MCF 10A (cell line): ENCODE results near the gene LDLRAD4. TPM values are rescaled to one million over a fixed set of nuclear protein-coding genes. Genes with fewer than 3 reads are reported as not detected.

ENCODE experiments used
- BruUV-seq: library from RNA; stranded (reverse); fragments of 400-500 nt; replicated peaks from 2 replicates; lab custom pipeline; 2021; lab: Mats Ljungman, UMichigan
- CTCF ChIA-PET: fragments of 300-600 bp; sonication (Branson Sonifier 250); formaldehyde crosslinking; extraction: SDS; loops from one replicate; lab custom pipeline; 2021; ENCODE audit warnings: antibody characterized with exemption, inconsistent platforms; lab: Yijun Ruan, JAX
- POLR2A ChIA-PET: fragments of 300-600, 350-650 bp; sonication (Branson Sonifier 250); formaldehyde crosslinking; extraction: SDS; loops from one replicate; lab custom pipeline; 2020; ENCODE audit warnings: antibody characterized with exemption, inconsistent platforms; lab: Yijun Ruan, JAX
- DNase-seq: peaks from one replicate; pipeline ENCODE4 v3.0.0-alpha.2; 2018; ENCODE audit not compliant: unreplicated experiment
- H3K27ac Mint-ChIP-seq: one replicate; pipeline ENCODE4 v1.8.0; 2022; ENCODE audit warnings: mild to moderate bottlenecking, low read depth, mixed read lengths; ENCODE audit not compliant: unreplicated experiment
- H3K27me3 Mint-ChIP-seq: one replicate; pipeline ENCODE4 v1.8.0; 2022; ENCODE audit warnings: mixed read lengths; ENCODE audit not compliant: insufficient read depth, unreplicated experiment
- H3K36me3 Mint-ChIP-seq: one replicate; pipeline ENCODE4 v1.8.0; 2022; ENCODE audit warnings: mild to moderate bottlenecking, moderate library complexity, mixed read lengths; ENCODE audit not compliant: insufficient read depth, unreplicated experiment
- H3K4me1 Mint-ChIP-seq: one replicate; pipeline ENCODE4 v1.8.0; 2022; ENCODE audit warnings: mixed read lengths; ENCODE audit not compliant: insufficient read depth, unreplicated experiment
- H3K4me3 Mint-ChIP-seq: one replicate; pipeline ENCODE4 v1.8.0; 2022; ENCODE audit warnings: mild to moderate bottlenecking, moderate library complexity, mixed read lengths; ENCODE audit not compliant: unreplicated experiment
- H3K9me3 Mint-ChIP-seq: one replicate; pipeline ENCODE4 v1.8.0; 2022; ENCODE audit warnings: mixed read lengths; ENCODE audit not compliant: unreplicated experiment
- intact Hi-C: fragments of 100-400 bp; cut with micrococcal nuclease; formaldehyde crosslinking; loops from 2 replicates; pipeline ENCODE4 v1.14.1; 2022
- total RNA-seq: library from RNA; stranded (reverse); gene quantifications from 2 replicates; pipeline ENCODE4 v1.2.3, GENCODE V29; 2022
- TF ChIP-seq, protein P1 (sequence below): fragments of 200-600 bp; IDR thresholded peaks from one replicate; pipeline ENCODE4 v1.8.0; 2022; ENCODE audit warnings: antibody characterized with exemption, mild to moderate bottlenecking; ENCODE audit not compliant: unreplicated experiment

LDLRAD4 gene
- total RNA-seq, 1 experiment from 2014 or later, result not detected

DNA sequence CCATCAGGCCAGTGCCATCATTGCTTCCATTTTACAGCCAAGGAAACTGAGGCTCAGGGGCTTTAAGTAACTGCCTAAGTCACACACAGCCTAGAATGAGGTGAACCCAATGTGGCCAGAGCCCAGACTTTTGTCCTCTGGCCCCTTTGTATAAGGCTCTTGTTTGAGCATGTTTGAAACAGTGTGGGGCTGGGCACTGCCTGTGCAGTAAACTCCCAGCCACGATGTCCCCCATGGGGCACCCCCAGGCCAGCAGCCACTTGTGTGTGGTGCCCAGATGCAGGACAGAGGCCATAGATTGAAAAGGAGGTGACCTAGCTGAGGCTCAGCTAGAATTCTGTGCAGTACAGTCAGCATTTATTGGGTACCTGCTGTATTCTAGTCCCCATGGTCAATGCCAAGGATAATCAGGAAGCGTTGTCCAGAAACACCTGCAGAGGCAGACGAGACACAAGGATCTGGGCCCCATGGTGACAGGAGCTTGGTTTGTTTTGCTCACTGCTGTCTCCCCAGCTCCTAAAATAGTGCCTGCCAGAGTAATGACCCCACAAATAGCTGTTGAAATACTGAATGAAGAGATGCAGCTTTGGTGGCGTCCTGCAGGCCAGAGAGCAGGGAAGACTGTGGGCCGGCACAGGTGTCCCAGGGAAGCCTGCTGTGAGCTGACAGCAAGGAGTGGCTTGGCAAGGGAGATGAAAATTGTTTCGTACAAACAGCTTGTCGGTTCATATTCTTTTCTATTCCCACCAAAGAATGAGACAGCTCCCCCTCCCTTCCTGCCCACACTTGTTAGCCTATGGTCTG lies 160.7 kb downstream of the LDLRAD4 start:
- Mint-ChIP-seq H3K27me3 (no peaks in the 10 kb centered on the region), H3K36me3 (no peaks in the 10 kb centered on the region), H3K9me3 (peaks cover 1% of the 10 kb centered on the region), H3K4me3 (no peak overlapping the region), H3K27ac (no peak overlapping the region), H3K4me1 (peaks cover 6% of the 10 kb centered on the region)
- no peak for DNase-seq
- ChIA-PET POLR2A (no interaction called here), CTCF (no interaction called here)
- intact Hi-C loops, result no loop called here
- BruUV-seq, result no TSS peak
- TF ChIP-seq, protein P1, sequence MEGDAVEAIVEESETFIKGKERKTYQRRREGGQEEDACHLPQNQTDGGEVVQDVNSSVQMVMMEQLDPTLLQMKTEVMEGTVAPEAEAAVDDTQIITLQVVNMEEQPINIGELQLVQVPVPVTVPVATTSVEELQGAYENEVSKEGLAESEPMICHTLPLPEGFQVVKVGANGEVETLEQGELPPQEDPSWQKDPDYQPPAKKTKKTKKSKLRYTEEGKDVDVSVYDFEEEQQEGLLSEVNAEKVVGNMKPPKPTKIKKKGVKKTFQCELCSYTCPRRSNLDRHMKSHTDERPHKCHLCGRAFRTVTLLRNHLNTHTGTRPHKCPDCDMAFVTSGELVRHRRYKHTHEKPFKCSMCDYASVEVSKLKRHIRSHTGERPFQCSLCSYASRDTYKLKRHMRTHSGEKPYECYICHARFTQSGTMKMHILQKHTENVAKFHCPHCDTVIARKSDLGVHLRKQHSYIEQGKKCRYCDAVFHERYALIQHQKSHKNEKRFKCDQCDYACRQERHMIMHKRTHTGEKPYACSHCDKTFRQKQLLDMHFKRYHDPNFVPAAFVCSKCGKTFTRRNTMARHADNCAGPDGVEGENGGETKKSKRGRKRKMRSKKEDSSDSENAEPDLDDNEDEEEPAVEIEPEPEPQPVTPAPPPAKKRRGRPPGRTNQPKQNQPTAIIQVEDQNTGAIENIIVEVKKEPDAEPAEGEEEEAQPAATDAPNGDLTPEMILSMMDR, result no peak

DNA sequence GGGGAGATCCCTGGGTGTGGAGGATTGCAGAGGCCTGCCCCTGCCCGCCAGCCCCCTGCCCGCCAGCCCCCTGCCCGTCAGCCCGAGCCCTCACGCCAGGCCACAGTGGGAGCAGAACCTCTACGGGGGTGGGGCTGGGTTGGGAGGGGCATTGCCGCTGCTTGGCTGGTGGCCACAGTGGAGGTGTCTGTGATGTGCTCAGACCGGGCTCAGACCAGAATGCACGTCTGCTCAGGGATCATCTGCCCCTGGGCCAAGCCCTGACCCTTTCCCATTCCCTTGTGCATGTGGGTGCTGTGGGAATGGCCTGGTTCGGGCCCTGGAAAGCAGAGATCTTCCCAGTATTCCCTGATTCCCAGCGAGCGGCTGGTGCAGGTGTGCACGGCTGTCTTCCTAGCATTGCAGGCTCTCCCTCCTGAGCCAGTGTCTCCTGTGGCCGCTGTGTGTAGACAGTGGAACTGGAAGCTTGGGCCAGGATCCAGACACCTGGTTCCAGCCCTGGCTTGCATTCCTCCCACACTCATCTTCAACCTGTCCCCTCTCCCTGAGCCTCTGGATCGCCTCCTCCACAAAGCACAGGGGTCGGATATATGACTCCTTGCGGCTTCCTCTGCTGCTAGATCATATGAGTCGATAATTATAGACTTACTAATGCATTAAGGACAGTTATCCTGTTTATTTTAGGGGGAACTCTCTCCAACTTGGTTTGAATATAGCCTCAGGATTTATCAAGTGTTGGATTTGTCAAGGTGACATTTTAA lies 161.6 kb downstream of the LDLRAD4 start:
- ChIA-PET CTCF (no interaction called here), POLR2A (no interaction called here)
- H3K27ac Mint-ChIP-seq, result no peak overlapping the region
- peaks cover 5% of the 10 kb centered on the region for H3K4me1 Mint-ChIP-seq
- TF ChIP-seq, protein P1, result no peak
- BruUV-seq, result no TSS peak
- H3K9me3 Mint-ChIP-seq, result peaks cover 7% of the 10 kb centered on the region
- H3K4me3 Mint-ChIP-seq, result no peak overlapping the region
- H3K27me3 Mint-ChIP-seq, result no peaks in the 10 kb centered on the region
- DNase-seq, result no peak
- intact Hi-C loops, result no loop called here
- no peaks in the 10 kb centered on the region for H3K36me3 Mint-ChIP-seq

DNA sequence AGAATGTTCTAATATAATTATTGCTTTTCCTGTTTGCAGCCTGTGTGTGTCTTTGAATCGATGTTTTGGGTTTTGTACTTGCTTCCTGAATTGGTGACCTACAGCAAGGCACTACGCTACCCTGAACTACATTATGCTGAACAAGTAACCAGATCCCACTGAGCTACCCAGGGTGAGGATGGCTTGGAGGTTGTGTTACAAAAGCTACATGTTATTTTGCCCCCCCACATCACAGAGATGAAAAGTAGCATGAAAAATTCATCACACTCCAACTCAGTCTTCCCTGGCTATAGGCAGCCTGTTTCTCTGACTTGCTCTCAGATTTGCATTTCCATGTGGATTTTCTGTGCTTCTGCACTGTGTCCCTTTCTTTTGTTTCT lies 162.1 kb downstream of the LDLRAD4 start:
- POLR2A ChIA-PET, result no interaction called here
- no peaks in the 10 kb centered on the region for H3K4me1 Mint-ChIP-seq

DNA sequence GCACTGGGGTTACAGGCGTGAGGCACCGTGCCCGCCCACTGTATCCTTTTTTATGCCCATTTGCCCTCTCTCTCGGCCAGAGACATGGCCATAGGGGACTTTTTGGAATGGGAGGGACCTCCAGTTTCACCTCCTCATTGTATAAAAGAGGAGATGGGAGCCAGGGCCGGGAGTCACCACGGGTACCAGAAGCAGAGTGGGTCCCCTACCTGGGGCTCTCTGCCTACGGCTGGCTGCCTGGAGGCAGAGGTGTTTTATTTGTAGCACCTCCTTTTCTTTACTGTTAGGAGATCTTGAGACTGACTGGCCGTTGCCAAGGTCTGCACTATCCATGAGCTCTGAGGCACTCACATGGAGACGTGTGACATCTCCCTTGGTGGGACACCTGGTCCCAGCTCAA lies 162.8 kb downstream of the LDLRAD4 start:
- no peak overlapping the region for H3K27ac Mint-ChIP-seq
- TF ChIP-seq, protein P1, result no peak
- CTCF ChIA-PET, result interaction anchor here (0.5 kb wide), 1 partner anchor 174 kb away, joined by 3 read pairs; no protein-coding TSS in a partner anchor

More for the DNA sequence above, 162.1 kb downstream of the LDLRAD4 start:
- no TSS peak for BruUV-seq
- H3K4me3 Mint-ChIP-seq, result no peak overlapping the region
- no peaks in the 10 kb centered on the region for H3K27me3 Mint-ChIP-seq
- TF ChIP-seq, protein P1, result no peak
- no peak overlapping the region for H3K27ac Mint-ChIP-seq
- H3K9me3 Mint-ChIP-seq, result peaks cover 7% of the 10 kb centered on the region
- intact Hi-C loops, result no loop called here
- H3K36me3 Mint-ChIP-seq, result no peaks in the 10 kb centered on the region
- CTCF ChIA-PET, result no interaction called here
- no peak for DNase-seq

More for the DNA sequence above, 162.8 kb downstream of the LDLRAD4 start:
- intact Hi-C loops, result no loop called here
- no peaks in the 10 kb centered on the region for H3K27me3 Mint-ChIP-seq
- no peak overlapping the region for H3K4me3 Mint-ChIP-seq
- no peaks in the 10 kb centered on the region for H3K4me1 Mint-ChIP-seq
- peaks cover 7% of the 10 kb centered on the region for H3K9me3 Mint-ChIP-seq
- POLR2A ChIA-PET, result interaction anchor here (0.7 kb wide), 1 partner anchor 84 kb away, joined by 3 read pairs; no protein-coding TSS in a partner anchor
- no peak for DNase-seq
- BruUV-seq, result no TSS peak
- no peaks in the 10 kb centered on the region for H3K36me3 Mint-ChIP-seq
